DND-41 (cell line): ENCODE results near the gene BMP7.

Experiments used
- EZH2 ChIP-seq: IDR thresholded peaks from 3 replicates; pipeline ENCODE4 v1.6.1; 2012; ENCODE audit warnings: borderline replicate concordance, low read depth, mild to moderate bottlenecking, moderate library complexity, low read length, inconsistent platforms; ENCODE audit not compliant: severe bottlenecking
- TF ChIP-seq, protein P1 (sequence below): IDR thresholded peaks from 2 replicates; pipeline ENCODE4 v1.5.1; 2012; ENCODE audit warnings: borderline replicate concordance, low read length, moderate library complexity, mild to moderate bottlenecking; ENCODE audit not compliant: poor library complexity, severe bottlenecking; ENCODE audit errors: extremely low read depth

DNA sequence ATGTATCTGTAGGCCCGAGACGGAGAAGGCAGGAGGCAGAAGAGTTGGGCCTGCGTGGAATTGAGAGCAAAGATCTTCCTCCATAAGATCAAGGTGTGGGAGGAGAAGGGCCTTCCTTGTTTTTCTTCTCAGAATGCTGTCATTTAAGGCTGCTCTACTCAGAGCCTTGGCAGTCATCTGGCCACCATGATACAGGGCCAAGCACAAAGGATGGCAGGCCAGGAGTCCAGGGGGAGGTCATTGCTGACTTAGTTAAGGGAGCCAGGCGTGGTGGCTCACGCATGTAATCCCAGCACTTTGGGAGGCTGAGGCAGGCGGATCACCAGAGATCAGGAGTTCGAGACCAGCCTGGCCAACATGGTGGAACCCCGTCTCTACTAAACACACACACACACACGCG is 137.1 kb downstream of the BMP7 start:
- TF ChIP-seq, protein P1, sequence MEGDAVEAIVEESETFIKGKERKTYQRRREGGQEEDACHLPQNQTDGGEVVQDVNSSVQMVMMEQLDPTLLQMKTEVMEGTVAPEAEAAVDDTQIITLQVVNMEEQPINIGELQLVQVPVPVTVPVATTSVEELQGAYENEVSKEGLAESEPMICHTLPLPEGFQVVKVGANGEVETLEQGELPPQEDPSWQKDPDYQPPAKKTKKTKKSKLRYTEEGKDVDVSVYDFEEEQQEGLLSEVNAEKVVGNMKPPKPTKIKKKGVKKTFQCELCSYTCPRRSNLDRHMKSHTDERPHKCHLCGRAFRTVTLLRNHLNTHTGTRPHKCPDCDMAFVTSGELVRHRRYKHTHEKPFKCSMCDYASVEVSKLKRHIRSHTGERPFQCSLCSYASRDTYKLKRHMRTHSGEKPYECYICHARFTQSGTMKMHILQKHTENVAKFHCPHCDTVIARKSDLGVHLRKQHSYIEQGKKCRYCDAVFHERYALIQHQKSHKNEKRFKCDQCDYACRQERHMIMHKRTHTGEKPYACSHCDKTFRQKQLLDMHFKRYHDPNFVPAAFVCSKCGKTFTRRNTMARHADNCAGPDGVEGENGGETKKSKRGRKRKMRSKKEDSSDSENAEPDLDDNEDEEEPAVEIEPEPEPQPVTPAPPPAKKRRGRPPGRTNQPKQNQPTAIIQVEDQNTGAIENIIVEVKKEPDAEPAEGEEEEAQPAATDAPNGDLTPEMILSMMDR, result no peak
- TF ChIP-seq EZH2, result no peak
